AG09309 (cell line): ENCODE measurements around the gene HOXB3.

ENCODE experiments used
- DNase-seq: peaks from one replicate; pipeline ENCODE4 v3.0.0-alpha.2; 2010; ENCODE audit warnings: low read depth
- H3K4me3 ChIP-seq: 2 replicates; pipeline ENCODE4 v1.5.1; 2011; ENCODE audit warnings: mild to moderate bottlenecking, low read depth, low read length, moderate library complexity; ENCODE audit not compliant: control insufficient read depth
- TF ChIP-seq, protein P1 (sequence below): IDR thresholded peaks from 2 replicates; pipeline ENCODE4 v1.5.1; 2011; ENCODE audit warnings: mild to moderate bottlenecking, low read depth, low read length, inconsistent platforms; ENCODE audit not compliant: insufficient read depth, control insufficient read depth; ENCODE audit errors: missing control alignments

The HOXB3 gene

DNA sequence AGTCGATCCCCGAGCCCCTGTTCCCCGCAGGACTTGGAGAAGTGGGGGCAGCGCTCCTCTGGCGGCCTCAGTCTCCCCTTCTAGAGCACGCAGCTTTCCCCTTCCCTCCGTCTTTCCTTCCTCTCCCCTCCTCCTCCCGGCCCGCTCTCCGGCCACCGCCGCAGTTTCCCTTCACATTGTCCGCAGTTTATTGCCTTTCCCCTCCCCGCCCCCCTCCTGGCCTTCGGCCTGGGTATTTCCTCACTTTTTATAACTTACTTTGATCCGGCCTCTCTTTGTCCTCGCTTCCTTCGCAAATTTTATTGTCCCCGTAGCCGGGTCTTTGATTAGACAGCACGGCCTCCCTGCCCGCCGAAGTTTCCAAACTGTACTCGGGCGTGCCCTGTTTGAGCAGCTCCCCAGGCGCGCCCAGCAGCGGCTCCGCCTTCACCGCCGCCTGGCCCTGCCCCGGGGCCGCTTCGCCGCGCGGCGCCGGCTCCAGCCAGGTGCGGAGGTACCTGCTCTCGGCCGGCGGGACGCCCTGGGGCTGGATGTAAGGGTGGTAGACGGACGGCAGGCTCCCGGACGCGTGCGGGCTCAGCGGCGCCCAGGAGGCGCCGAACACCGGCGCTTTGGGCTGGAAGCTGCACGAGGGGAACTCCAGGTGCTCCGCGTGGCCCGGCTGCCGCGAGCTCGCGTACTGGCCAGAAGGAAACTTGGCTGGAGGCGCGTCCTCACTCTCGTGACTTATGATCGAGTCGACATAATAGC is 35.6 kb upstream of the HOXB3 start:
- no peak for DNase-seq
- TF ChIP-seq, protein P1, sequence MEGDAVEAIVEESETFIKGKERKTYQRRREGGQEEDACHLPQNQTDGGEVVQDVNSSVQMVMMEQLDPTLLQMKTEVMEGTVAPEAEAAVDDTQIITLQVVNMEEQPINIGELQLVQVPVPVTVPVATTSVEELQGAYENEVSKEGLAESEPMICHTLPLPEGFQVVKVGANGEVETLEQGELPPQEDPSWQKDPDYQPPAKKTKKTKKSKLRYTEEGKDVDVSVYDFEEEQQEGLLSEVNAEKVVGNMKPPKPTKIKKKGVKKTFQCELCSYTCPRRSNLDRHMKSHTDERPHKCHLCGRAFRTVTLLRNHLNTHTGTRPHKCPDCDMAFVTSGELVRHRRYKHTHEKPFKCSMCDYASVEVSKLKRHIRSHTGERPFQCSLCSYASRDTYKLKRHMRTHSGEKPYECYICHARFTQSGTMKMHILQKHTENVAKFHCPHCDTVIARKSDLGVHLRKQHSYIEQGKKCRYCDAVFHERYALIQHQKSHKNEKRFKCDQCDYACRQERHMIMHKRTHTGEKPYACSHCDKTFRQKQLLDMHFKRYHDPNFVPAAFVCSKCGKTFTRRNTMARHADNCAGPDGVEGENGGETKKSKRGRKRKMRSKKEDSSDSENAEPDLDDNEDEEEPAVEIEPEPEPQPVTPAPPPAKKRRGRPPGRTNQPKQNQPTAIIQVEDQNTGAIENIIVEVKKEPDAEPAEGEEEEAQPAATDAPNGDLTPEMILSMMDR, result no peak
- H3K4me3 ChIP-seq, result peak overlapping the region; percentile 16

DNA sequence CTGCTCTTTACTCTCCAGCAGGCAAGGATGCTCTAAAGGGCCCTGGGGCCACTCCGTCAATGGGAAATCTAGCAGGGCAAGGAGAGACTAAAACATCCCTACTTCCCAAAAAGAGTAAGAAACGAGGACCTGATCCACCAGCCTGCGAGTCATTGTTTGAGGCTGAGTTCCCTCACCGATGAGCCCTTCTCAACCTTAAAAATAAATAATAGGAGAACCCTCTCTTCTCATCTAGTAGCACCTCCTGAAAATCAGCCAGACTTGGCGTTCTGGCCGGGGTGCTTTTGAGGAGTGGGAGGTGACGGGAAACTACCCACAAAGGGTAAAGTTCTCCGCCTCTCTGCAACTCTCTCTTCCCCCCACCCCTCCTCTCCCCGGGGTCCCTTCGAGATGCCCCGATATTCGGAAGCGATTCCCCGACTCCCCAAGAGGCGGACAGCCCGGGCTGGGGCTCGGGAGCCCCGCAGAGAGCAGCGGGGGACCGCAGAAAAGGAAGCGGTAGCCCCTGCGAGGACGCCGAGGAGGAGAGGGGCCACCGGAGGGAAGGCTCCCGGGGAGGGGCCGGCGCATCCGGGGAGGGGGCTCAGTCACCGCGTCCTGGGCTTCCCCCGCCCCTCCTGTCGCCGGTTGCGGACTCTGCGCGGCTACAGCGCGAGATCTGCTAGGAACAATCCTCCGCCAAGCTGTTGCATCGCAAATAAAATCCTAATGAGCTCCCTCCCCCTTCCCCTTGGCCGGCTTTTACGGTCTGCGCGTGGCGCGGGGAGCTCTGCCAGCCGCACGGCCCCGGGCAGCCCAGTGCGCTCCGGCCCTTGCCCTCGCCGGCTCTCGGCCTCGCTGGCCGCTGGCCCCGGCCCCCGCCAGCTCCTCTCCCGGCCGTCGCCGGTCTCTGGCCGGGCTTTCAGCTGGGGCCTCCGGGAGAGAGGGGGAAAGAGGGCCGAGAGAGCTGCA is 34.8 kb upstream of the HOXB3 start:
- TF ChIP-seq, protein P1, result no peak
- no peak for DNase-seq
- no peak overlapping the region for H3K4me3 ChIP-seq

GRCh38 chr17:48624118-48624517 is 34.1 kb upstream of the HOXB3 start:
- no peak for DNase-seq
- TF ChIP-seq, protein P1, result no peak
- no peak overlapping the region for H3K4me3 ChIP-seq

- DNase-seq, result no peak
- H3K4me3 ChIP-seq, result no peak overlapping the region
- TF ChIP-seq, protein P1, result no peak
These were observed 33.5 kb upstream of the HOXB3 start for GRCh38 chr17:48623583-48623982.

DNA sequence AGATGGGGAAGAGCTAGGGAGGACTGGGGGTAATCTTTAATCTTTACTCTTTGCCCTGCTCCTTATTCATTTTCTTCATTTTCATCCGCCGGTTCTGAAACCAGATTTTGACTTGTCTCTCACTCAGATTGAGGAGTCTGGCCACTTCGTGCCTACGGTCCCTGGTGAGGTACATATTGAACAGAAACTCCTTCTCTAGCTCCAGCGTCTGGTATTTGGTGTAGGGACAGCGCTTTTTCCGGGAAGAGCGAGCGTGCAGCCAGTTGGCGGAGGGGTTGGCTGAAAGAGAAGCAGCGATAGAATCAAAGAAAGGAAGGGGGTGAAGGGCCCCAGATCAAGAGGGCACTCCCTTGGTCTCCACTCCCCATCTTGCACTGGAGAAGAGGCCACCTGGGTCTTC is 32.8 kb upstream of the HOXB3 start:
- DNase-seq, result no peak
- no peak overlapping the region for H3K4me3 ChIP-seq
- TF ChIP-seq, protein P1, result no peak

- no peak for DNase-seq
- TF ChIP-seq, protein P1, result no peak
- H3K4me3 ChIP-seq, result no peak overlapping the region
These were observed 31.7 kb upstream of the HOXB3 start for GRCh38 chr17:48621410-48622392.
